Measurements from ENCODE around the gene TMEM63A.
A peak's percentile ranks its signal among the peaks of the same experiment; 100 is the strongest.

Gene TMEM63A

GRCh38 chr1:225883616-225884265 is 1.6 kb upstream of the TMEM63A start:
- DNase-seq, result no peak

- DNase-seq, result peak; percentile 61
These were observed 775 bp upstream of the TMEM63A start for GRCh38 chr1:225882694-225883615.

- DNase-seq, result peak; percentile 76
These were observed 860 bp downstream of the TMEM63A start for GRCh38 chr1:225881081-225881958.

- no peak for DNase-seq
These were observed 1.5 kb downstream of the TMEM63A start for GRCh38 chr1:225880636-225881035.

- DNase-seq, result peak; percentile 34
These were observed 2.0 kb downstream of the TMEM63A start for GRCh38 chr1:225880222-225880588.

GRCh38 chr1:225879521-225880221 is 2.5 kb downstream of the TMEM63A start:
- peak; percentile 48 for DNase-seq

- no peak for DNase-seq
These were observed 3.9 kb downstream of the TMEM63A start for GRCh38 chr1:225878282-225878681.

GRCh38 chr1:225877580-225877979 is 4.6 kb downstream of the TMEM63A start:
- DNase-seq, result peak; percentile 67

GRCh38 chr1:225876900-225877510 is 5.2 kb downstream of the TMEM63A start:
- DNase-seq, result no peak

GRCh38 chr1:225875044-225875815 is 7.0 kb downstream of the TMEM63A start:
- DNase-seq, result peak; percentile 34

- DNase-seq, result no peak
These were observed 7.7 kb downstream of the TMEM63A start for GRCh38 chr1:225874431-225874830.

- no peak for DNase-seq
These were observed 8.8 kb downstream of the TMEM63A start for GRCh38 chr1:225873281-225873850.

GRCh38 chr1:225872075-225872430 is 10.1 kb downstream of the TMEM63A start:
- DNase-seq, result no peak

- no peak for DNase-seq
These were observed 10.7 kb downstream of the TMEM63A start for GRCh38 chr1:225871359-225872074.

- DNase-seq, result no peak
These were observed 11.3 kb downstream of the TMEM63A start for GRCh38 chr1:225870911-225871310.

GRCh38 chr1:225868631-225869330 is 13.4 kb downstream of the TMEM63A start:
- no peak for DNase-seq

GRCh38 chr1:225866981-225867380 is 15.2 kb downstream of the TMEM63A start:
- no peak for DNase-seq

GRCh38 chr1:225866061-225866837 is 15.9 kb downstream of the TMEM63A start:
- peak; percentile 83 for DNase-seq

- DNase-seq, result peak; percentile 41
These were observed 16.7 kb downstream of the TMEM63A start for GRCh38 chr1:225865514-225865913.

Data from CD4-positive, alpha-beta T cell treated with Interleukin-17A for 4 hours (primary cell).